Stimulated activated CD4-positive, alpha-beta T cell treated with anti-CD3 and anti-CD28 coated beads, Interleukin-15, amount 100 ng/mL, for 1 hour (primary cell): Measurements from ENCODE around the gene DRC3.

ENCODE experiments used
- DNase-seq, 2 donors: peaks; one replicate each; pipeline ENCODE4 v3.0.0-alpha.2; 2020; ENCODE audit warnings: low read depth in 1 of 2, low spot score in 1 of 2

DRC3 gene

GRCh38 chr17:17965152-17965721, 7.4 kb upstream of the DRC3 start:
- DNase-seq = no peak

DNA sequence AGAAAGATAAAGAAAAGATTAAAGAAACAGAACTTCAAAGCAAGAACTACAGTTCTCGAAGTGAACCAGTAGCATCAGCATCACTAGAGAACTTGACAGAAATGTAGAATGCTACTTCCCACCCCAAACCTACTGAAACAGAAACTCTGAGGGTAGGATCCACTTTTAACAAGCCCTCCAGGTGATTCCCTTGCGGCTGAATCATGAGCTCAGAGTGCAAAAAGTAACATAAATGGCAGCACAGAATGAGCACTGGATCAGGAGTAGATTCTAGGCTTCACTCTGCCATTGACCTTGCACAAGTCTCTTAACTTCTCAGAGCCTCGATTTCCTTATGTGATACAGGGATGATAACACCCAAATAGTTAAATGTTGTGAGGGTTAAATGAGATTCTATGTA, 6.3 kb upstream of the DRC3 start:
- no peak for DNase-seq

- no peak for DNase-seq
Measured at GRCh38 chr17:17970699-17971430, 1.8 kb upstream of the DRC3 start.

GRCh38 chr17:17971431-17972125, 1.1 kb upstream of the DRC3 start:
- no peak for DNase-seq

DNA sequence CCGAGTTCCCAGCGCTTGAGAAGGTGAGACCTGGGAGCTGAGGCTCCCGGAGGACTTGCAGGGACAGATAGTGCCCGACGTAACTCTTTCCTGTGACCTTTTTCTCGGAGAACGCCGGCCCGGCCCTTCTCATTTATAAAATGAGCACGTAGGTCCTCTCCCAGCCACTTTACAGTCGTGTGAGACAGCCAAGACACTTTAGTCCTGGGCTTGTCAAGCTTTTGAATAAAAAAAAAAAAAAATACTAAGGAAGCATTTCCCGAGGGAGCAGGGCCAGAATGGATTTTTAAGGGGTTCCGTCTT, 241 bp downstream of the DRC3 start:
- DNase-seq = no peak

DNA sequence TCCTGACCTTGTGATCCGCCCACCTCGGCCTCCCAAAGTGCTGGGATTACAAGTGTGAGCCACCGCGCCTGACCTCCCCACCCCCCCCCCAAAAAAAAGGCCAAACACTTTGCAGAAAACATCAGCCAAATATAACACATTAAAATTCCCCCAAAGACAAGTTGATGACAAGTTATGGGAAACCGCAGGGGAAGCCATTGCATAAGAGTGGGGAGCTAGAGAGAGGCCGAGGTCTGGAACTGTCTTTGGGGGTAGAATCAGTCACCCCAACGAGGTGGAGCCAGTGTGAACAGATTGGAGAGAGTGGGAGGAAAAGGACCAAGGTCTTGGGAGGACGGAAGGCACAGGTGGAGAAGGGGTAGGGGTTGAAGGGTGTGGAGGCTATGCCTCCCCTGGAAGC, 2.8 kb downstream of the DRC3 start:
- no peak for DNase-seq

DNA sequence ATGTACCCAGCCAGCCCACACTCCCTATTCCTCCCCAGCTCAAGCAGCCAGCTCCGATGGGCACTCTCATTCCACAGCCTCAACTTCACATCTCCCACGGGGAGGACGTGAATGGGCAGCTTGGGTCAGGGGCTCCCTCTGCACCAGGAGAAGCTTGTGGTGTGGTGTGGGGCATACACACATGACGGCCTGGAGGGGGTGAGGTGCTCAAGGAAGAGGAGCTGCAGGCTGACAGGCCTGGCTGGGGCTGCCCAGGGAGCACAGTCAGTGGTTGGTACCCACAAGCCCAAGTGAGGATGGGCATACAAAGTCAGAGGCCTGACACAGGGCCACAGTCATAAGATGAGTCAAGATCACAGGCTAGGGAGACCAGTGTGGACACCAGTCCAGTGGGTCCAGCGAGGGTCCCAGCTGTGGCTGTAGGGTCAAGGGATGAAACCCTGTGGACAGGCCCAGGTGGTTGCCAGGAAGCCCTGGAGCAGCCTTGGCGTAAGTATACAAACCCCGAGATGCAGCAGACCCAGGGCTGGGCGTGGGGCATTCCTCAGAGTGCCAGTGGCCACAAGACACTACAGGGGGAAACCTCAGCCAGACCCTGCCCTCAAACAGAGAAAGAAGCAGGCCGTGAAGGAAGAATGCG, 4.4 kb downstream of the DRC3 start:
- DNase-seq = no peak

DNA sequence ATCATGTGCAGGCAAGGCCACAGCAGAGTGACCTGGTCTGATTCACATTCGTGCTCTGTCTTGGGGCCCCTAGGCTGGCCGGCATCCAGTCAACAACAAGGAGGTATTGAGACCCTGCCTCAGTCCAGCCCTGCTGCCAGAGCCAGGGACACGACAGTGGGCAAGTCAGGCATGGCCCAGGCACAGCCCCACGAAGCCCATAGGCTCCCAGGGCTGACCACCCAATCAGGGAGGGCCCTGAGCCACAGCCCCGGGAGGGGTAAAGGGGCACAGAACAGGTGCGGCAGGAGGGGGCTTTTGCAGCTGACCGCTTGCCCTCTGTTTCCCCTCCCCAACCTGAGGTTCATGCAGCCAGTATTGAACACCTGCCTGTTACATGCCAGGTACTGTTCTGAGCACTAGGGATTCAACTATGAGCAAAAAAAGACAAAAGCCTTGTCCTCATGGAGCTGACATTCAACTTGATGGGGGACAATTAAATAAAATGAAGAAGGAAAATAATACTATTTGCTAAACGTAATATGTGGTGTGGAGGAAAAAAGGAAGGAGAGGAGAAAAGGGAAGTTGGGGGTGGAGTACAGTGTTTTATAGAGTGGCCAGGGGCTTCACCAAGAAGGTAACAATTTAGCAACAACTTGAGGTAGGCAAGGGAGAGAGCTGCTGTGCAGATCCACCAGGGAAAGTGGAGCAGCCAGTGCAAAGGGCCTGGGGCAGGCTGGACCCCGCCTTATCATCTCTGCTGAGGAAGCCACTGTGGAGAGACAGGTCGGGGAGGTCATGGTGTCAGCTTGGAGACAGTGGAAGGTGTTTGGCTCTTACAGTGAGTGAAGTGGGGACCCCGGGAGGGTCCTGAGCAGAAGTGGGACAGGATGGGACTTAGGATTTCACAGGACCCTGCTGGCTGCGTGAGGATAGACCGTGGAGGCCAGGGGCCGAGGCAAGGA, 6.1 kb downstream of the DRC3 start:
- no peak for DNase-seq

- no peak for DNase-seq
Measured at GRCh38 chr17:17979778-17980177, 7.1 kb downstream of the DRC3 start.

DNA sequence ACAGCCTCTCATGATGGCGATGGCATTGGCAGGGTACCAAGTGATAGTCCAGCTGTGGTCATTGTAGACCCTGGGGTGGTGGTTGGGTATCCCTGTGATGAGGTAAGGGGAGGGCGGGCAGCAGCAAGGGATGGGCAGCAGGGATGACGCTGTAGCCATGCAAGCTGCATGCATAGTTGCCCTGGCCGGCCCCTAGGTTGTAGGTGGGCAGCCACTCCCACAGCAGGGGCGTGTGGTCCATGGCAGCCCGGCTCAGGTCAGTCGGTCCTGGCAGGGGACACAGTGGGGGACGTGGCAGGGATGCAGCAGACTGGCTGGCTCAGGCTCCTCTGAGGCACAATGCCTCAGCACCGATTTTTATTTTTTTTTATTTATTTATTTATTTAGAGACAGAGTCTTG, 8.7 kb downstream of the DRC3 start:
- no peak for DNase-seq

DNA sequence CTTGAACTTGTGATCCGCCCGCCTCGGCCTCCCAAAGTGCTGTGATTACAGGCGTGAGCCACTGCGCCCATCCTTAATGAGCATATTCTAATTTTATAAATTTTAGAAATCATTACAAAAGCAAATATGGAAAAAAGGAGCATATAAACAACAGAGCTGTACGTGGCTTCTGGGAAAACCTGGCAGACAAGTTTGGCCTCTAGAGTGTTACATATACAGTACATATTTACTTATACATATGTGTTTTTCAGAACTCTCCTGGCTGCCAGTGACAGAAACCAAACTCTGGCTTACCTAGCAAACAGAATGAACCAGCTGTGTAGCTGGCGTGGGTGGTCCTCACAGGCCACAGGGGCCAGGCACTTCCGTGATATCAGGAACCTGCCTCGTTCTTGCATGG, 10.1 kb downstream of the DRC3 start:
- DNase-seq = no peak

- DNase-seq = no peak
Measured at GRCh38 chr17:17983376-17983775, 10.7 kb downstream of the DRC3 start.

GRCh38 chr17:17983776-17984175, 11.1 kb downstream of the DRC3 start:
- DNase-seq = no peak

GRCh38 chr17:17985153-17985552, 12.5 kb downstream of the DRC3 start:
- DNase-seq = no peak

DNA sequence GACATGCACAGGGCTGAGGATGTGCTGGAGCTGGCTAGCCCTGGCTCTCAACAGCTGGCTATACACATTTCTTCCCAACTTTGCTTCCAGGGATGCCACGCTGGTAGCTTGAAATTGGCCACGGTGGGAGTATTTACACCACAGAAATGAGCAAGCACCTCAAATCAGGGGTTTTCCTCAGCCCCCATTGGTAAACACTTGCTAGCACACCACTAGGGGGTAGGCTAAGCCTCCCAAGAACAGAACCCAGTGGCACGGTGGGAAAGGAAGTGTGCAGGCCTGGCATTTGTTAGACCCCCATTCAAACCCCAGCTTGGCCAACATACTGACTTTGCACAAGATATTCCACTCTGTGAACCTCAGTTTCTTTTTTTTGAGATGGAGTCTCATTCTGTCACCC, 12.9 kb downstream of the DRC3 start:
- DNase-seq = no peak

DNA sequence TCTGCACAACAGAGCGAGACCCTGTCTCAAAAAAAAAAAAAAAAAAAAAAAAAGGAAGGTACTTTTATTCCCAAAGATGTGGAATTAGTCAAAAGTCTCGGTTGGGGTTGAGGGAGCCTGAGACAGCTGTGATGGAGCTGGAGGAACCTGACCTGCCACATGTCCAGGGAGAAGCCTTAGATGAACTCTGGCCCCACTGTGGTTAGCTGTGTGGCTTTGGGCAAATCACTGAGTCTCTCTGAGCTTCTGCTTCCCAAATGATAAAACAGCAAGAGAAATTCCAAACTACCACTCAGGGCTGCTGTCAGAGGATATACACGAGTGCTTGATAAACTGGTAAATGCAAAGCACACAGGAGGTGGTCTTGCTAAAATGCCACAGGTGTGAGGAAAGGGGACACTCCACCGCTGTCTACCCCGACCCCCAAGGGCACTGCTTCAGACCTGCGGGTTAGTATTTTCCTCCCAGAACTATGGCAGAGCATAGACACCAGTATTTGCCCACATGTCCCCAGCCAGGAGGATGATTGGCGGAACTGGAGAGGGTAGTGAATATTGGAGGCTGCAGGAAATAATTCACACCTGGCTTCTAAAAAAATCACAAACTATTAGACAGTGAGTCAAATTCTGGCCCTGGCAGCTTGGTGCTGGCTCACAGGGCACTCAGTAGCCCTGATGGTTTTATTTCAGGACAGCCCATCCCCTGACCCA, 14.7 kb downstream of the DRC3 start:
- DNase-seq = no peak

GRCh38 chr17:17987901-17988300, 15.2 kb downstream of the DRC3 start:
- no peak for DNase-seq

- no peak for DNase-seq
Measured at GRCh38 chr17:17988427-17988945, 15.8 kb downstream of the DRC3 start.

GRCh38 chr17:17989081-17989480, 16.4 kb downstream of the DRC3 start:
- DNase-seq = no peak

DNA sequence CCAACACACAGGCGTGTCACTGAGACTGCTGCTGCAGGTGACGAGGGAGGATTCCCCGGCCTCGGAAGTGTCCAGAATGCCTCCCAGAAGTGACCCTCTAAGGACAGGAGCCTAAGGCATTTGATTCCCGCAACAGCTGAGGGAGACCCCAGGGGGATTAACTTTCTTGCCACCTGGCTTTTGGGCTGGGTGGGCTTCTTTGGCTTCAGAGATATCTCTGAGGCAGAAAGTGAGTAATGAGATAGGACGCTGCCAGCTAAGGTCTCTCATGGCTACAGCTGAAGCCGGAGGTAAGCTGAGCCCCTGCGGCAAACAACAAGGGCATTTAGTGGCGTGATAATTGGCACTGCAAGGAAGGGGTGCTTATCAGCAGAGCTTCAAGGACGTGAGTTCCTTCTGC, 17.0 kb downstream of the DRC3 start:
- DNase-seq = no peak
